ENCODE results near the gene PDHA2.
"Not testable (repeated sequence)": the region's sequence is repeated elsewhere in the genome, so short reads cannot be mapped to it uniquely, and the experiment has no call there.

PDHA2 gene

DNA sequence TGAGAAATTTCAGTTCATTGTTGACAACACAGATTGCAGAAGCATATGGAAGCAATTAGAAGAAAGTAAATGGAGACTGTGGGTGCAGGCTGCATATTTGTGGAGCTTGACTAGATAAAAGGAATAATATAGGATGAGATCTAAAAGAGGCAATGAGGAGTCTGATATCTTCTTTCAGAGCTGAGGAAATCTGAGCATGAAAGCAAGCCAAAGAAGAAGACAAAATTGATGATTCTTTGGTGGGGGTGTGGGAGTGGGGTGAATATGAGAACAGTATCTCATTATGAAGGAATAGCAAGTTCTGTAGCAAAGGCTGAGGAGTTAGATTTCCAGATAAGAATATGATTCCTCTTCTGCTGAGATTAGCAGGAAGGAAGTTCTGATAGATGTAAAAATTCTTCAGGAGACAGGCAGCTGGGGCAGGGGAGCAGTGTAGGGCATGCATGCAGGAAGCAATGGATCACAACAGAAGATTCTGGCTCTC, 6.1 kb upstream of the PDHA2 start:
- no peak for TF ChIP-seq CTCF (conservative IDR thresholded peaks at IDR 0.05; ENCODE audit: low read depth, low read length)
- H3K4me3 ChIP-seq (ENCODE audit: low read depth, low read length), result no peak overlapping the region

GRCh38 chr4:95835672-95836071, 4.2 kb upstream of the PDHA2 start:
- no peak overlapping the region for H3K4me3 ChIP-seq (ENCODE audit: low read depth, low read length)
- TF ChIP-seq CTCF (conservative IDR thresholded peaks at IDR 0.05; ENCODE audit: low read depth, low read length), result peak; percentile 48
- peak; percentile 25 for DNase-seq (ENCODE audit: low read depth)

More for the DNA sequence above, 6.1 kb upstream of the PDHA2 start:
- no peak for DNase-seq (ENCODE audit: low read depth)

- no peak for DNase-seq (ENCODE audit: low read depth)
- no peak for TF ChIP-seq CTCF (conservative IDR thresholded peaks at IDR 0.05; ENCODE audit: low read depth, low read length)
Measured at GRCh38 chr4:95838192-95838591, 1.7 kb upstream of the PDHA2 start.

GRCh38 chr4:95847908-95848460, 8.1 kb downstream of the PDHA2 start:
- no peak for DNase-seq (ENCODE audit: low read depth)
- no peak for TF ChIP-seq CTCF (conservative IDR thresholded peaks at IDR 0.05; ENCODE audit: low read depth, low read length)
- H3K4me3 ChIP-seq (ENCODE audit: low read depth, low read length), result no peak overlapping the region

More at GRCh38 chr4:95838192-95838591, 1.7 kb upstream of the PDHA2 start:
- H3K4me3 ChIP-seq (ENCODE audit: low read depth, low read length), result no peak overlapping the region

DNA sequence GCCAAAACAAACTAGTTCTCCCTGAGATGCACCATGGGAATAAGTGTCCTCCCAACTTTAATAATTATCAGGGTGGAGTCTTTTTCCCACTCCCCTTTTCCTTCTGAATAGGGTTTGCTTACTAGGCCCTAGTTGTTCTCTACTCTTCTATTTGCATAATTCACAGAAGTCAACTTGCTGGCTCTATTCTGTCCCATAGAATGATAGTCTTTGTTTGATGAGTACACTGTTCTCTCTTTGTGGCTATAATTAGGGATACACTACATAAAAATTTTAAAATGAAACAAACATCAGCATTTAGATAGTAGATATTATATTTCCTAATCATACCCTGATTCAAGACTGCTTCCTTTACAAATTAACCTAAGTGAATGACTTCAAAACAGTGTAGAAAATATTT, 10.3 kb downstream of the PDHA2 start:
- no peak overlapping the region for H3K4me3 ChIP-seq (ENCODE audit: low read depth, low read length)
- TF ChIP-seq CTCF (conservative IDR thresholded peaks at IDR 0.05; ENCODE audit: low read depth, low read length), result no peak
- no peak for DNase-seq (ENCODE audit: low read depth)

- TF ChIP-seq CTCF (conservative IDR thresholded peaks at IDR 0.05; ENCODE audit: low read depth, low read length), result no peak
- peak; percentile 42 for DNase-seq (ENCODE audit: low read depth)
- H3K4me3 ChIP-seq (ENCODE audit: low read depth, low read length), result no peak overlapping the region
Measured at GRCh38 chr4:95857761-95858160, 17.9 kb downstream of the PDHA2 start.

DNA sequence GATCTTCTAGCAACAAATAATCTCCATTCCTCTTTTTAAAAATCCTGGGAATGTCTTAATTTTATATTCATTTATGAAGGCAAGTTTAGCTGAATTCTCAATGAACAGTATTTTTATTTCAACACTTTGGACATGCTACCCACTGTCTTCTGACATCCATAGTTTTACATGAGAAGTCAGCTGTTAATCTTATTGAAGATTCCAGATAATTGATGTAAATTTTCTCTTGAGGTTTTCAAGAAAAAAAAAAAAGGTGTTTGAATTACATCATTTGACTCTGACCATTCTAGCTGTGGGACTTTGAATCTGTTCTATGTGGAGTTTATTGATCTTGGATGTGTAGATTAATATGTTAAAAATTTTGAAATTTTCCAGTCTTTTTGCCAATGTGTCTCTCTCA, 28.0 kb downstream of the PDHA2 start:
- DNase-seq (ENCODE audit: low read depth), result peak; percentile 16
- TF ChIP-seq CTCF (conservative IDR thresholded peaks at IDR 0.05; ENCODE audit: low read depth, low read length), result no peak
- no peak overlapping the region for H3K4me3 ChIP-seq (ENCODE audit: low read depth, low read length)

DNA sequence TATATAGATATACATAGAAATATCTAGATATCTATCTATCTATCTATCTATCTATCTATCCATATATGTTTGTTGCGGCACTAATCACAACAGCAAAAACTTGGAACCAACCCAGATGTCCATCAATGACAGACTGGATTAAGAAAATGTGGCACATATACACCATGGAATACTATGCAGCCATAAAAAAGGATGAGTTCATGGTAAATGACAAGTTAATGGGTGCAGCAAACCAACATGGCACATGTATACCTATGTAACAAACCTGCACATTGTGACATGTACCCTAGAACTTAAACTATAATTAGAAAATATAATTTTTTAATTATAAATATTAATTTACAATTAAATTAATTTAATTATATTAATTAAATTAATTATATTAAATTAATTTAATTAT, 29.5 kb downstream of the PDHA2 start:
- H3K4me3 ChIP-seq (ENCODE audit: low read depth, low read length); DNase-seq (ENCODE audit: low read depth): not testable (repeated sequence)

Measured in choroid plexus epithelial cell (primary cell).